Activated naive CD8-positive, alpha-beta T cell treated with anti-CD3 and anti-CD28 coated beads, Interleukin-2, amount 50 U/mL, for 16 hours (primary cell): ENCODE results near the gene RALGPS1.

Experiments
- DNase-seq: peaks from one replicate; pipeline ENCODE4 v3.0.0-alpha.2; 2020; ENCODE audit warnings: low read depth, low spot score

Gene RALGPS1

GRCh38 chr9:127222388-127223095 lies 308.0 kb downstream of the RALGPS1 start:
- no peak for DNase-seq

- no peak for DNase-seq
These were observed 308.7 kb downstream of the RALGPS1 start for GRCh38 chr9:127223266-127223665.

- DNase-seq, result no peak
These were observed 309.2 kb downstream of the RALGPS1 start for GRCh38 chr9:127223810-127224177.

GRCh38 chr9:127224178-127224882 lies 309.7 kb downstream of the RALGPS1 start:
- peak; percentile 71 for DNase-seq

GRCh38 chr9:127224883-127225739 lies 310.5 kb downstream of the RALGPS1 start:
- DNase-seq, result peak; percentile 79

GRCh38 chr9:127225801-127226625 lies 311.4 kb downstream of the RALGPS1 start:
- DNase-seq, result no peak

GRCh38 chr9:127229691-127230417 lies 315.3 kb downstream of the RALGPS1 start:
- no peak for DNase-seq

GRCh38 chr9:127231666-127232065 lies 317.1 kb downstream of the RALGPS1 start:
- no peak for DNase-seq

- no peak for DNase-seq
These were observed 318.4 kb downstream of the RALGPS1 start for GRCh38 chr9:127232833-127233549.

- no peak for DNase-seq
These were observed 319.0 kb downstream of the RALGPS1 start for GRCh38 chr9:127233550-127233949.

- DNase-seq, result no peak
These were observed 319.4 kb downstream of the RALGPS1 start for GRCh38 chr9:127233989-127234388.

GRCh38 chr9:127237801-127238200 lies 323.2 kb downstream of the RALGPS1 start:
- no peak for DNase-seq

GRCh38 chr9:127241354-127241753 lies 326.8 kb downstream of the RALGPS1 start:
- DNase-seq, result no peak

- DNase-seq, result peak; percentile 87
These were observed 330.3 kb downstream of the RALGPS1 start for GRCh38 chr9:127244609-127245601.

GRCh38 chr9:127245637-127246164 lies 331.1 kb downstream of the RALGPS1 start:
- DNase-seq, result no peak

GRCh38 chr9:127248241-127248640 lies 333.7 kb downstream of the RALGPS1 start:
- no peak for DNase-seq

- no peak for DNase-seq
These were observed 335.3 kb downstream of the RALGPS1 start for GRCh38 chr9:127249877-127250276.

GRCh38 chr9:127250896-127251391 lies 336.4 kb downstream of the RALGPS1 start:
- no peak for DNase-seq
